ENCODE measurements around the gene CKAP2L. TPM values are rescaled to one million over a fixed set of nuclear protein-coding genes. Genes with fewer than 3 reads are reported as not detected.
A peak's percentile ranks its signal among the peaks of the same experiment; 100 is the strongest.

CKAP2L gene
- total and polyA plus RNA-seq, 4 donors, result 0.19 to 15.9 (median 0.91) TPM; not detected in 1

DNA sequence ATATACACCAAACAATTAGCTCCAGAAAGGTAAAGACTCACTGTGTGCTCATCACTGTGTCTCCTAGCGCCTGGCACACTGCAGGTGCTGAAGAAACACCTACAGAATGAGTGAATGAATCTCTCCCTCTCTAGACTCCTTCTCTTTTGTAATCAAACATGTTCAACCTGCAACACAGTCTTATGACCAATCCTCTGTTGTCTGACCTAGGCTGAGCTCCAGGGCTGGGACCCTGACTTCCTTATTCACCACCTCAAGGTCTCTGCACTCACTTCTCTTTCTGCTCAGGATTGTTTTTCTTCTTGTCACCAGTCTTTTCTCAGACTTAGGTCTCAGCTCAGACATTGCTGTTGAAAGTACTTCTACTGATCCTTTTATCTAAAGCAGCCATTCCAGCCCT is 9.8 kb downstream of the CKAP2L start:
- H3K4me1 ChIP-seq (ENCODE audit: control insufficient read depth in 4 of 4, insufficient read depth in 4 of 4, low read length in 3 of 4), result peaks cover 4 to 37% (median 19%) of the 10 kb centered on the region in 4 donors
- no peaks in the 10 kb centered on the region for H3K9me3 ChIP-seq (ENCODE audit: control insufficient read depth in 4 of 4, low read length in 3 of 4)
- DNase-seq (ENCODE audit: low spot score), result no peak
- 100% methylated on average over 1 of the region's 1 CpG for WGBS
- H3K36me3 ChIP-seq (ENCODE audit: control insufficient read depth in 4 of 4, insufficient read depth in 3 of 4, low read depth in 1 of 4, low read length in 3 of 4), result no peaks in the 10 kb centered on the region
- no peak for TF ChIP-seq YY1 (IDR thresholded peaks at IDR 0.05)
- TF ChIP-seq RXRA (IDR thresholded peaks at IDR 0.05), result no peak
- TF ChIP-seq EGR1 (IDR thresholded peaks at IDR 0.05; ENCODE audit: low read depth in 2 of 2), result no peak
- no peak for TF ChIP-seq NR2F2 (IDR thresholded peaks at IDR 0.05)
- no peak for TF ChIP-seq FOXA2 (IDR thresholded peaks at IDR 0.05)
- no peak for TF ChIP-seq HNF4G (IDR thresholded peaks at IDR 0.05)
- TF ChIP-seq REST (IDR thresholded peaks at IDR 0.05), result no peak
- TF ChIP-seq, protein P1, sequence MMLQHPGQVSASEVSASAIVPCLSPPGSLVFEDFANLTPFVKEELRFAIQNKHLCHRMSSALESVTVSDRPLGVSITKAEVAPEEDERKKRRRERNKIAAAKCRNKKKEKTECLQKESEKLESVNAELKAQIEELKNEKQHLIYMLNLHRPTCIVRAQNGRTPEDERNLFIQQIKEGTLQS (IDR thresholded peaks at IDR 0.05), result no peak
- no peak for TF ChIP-seq RAD21 (IDR thresholded peaks at IDR 0.05)
- no peak for TF ChIP-seq ZBTB33 (IDR thresholded peaks at IDR 0.05)
- no peak for TF ChIP-seq HNF4A (conservative IDR thresholded peaks at IDR 0.05)
- TF ChIP-seq SP1 (IDR thresholded peaks at IDR 0.05), result no peak
- no peak for TF ChIP-seq TAF1 (conservative IDR thresholded peaks at IDR 0.05)
- TF ChIP-seq, protein P2, sequence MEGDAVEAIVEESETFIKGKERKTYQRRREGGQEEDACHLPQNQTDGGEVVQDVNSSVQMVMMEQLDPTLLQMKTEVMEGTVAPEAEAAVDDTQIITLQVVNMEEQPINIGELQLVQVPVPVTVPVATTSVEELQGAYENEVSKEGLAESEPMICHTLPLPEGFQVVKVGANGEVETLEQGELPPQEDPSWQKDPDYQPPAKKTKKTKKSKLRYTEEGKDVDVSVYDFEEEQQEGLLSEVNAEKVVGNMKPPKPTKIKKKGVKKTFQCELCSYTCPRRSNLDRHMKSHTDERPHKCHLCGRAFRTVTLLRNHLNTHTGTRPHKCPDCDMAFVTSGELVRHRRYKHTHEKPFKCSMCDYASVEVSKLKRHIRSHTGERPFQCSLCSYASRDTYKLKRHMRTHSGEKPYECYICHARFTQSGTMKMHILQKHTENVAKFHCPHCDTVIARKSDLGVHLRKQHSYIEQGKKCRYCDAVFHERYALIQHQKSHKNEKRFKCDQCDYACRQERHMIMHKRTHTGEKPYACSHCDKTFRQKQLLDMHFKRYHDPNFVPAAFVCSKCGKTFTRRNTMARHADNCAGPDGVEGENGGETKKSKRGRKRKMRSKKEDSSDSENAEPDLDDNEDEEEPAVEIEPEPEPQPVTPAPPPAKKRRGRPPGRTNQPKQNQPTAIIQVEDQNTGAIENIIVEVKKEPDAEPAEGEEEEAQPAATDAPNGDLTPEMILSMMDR (IDR thresholded peaks at IDR 0.05; ENCODE audit: low read depth, low read length, missing input control), result no peak
- no peak for TF ChIP-seq GABPA (IDR thresholded peaks at IDR 0.05 in 1 of 2, conservative IDR thresholded peaks at IDR 0.05 in 1 of 2)
- TF ChIP-seq JUND (IDR thresholded peaks at IDR 0.05), result no peak
- TF ChIP-seq FOXA1 (IDR thresholded peaks at IDR 0.05), result no peak
- no peaks in the 10 kb centered on the region for H3K27me3 ChIP-seq (ENCODE audit: control insufficient read depth in 4 of 4, insufficient read depth in 4 of 4, low read length in 3 of 4)
- no peak overlapping the region for H3K4me3 ChIP-seq (ENCODE audit: low read depth in 1 of 3, low read length in 3 of 3)
- peak overlapping the region in 1 of 2 donors; percentile 5 for H3K9ac ChIP-seq (ENCODE audit: low read depth in 1 of 2, low read length in 2 of 2)
- H3K27ac ChIP-seq (ENCODE audit: low read depth in 1 of 2, low read length in 2 of 2), result peak overlapping the region in 1 of 2 donors; percentile 7

DNA sequence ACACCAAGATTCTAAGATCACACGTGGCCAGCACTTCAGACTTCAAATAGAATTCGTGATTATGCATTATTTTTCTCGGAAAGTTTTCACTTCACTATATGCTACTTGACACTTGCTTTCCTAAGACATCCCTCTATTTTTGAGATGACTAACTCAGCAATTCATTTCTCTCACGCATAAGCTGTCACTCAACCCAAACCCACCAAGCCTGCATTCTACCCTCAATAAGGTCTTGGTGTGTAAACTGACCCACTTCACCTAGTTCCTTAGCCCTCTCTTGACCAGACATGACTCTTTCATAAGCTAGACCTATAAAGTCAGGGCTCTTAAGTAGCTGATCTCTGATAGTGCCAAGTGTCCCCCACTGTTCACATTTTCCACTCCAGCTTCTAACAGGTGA is 11.7 kb downstream of the CKAP2L start:
- H3K27ac ChIP-seq (ENCODE audit: low read depth in 1 of 2, low read length in 2 of 2), result no peak overlapping the region
- no peak overlapping the region for H3K4me3 ChIP-seq (ENCODE audit: low read depth in 1 of 3, low read length in 3 of 3)
- no peaks in the 10 kb centered on the region for H3K9me3 ChIP-seq (ENCODE audit: control insufficient read depth in 4 of 4, low read length in 3 of 4)
- no peak overlapping the region for H3K9ac ChIP-seq (ENCODE audit: low read depth in 1 of 2, low read length in 2 of 2)
- no peaks in the 10 kb centered on the region for H3K36me3 ChIP-seq (ENCODE audit: control insufficient read depth in 4 of 4, insufficient read depth in 3 of 4, low read depth in 1 of 4, low read length in 3 of 4)
- peaks cover 4 to 35% (median 18%) of the 10 kb centered on the region in 4 donors for H3K4me1 ChIP-seq (ENCODE audit: control insufficient read depth in 4 of 4, insufficient read depth in 4 of 4, low read length in 3 of 4)
- no peaks in the 10 kb centered on the region for H3K27me3 ChIP-seq (ENCODE audit: control insufficient read depth in 4 of 4, insufficient read depth in 4 of 4, low read length in 3 of 4)
- DNase-seq (ENCODE audit: low spot score), result no peak
- WGBS, result 89% methylated on average over 4 of the region's 4 CpGs
- TF ChIP-seq ZBTB33 (IDR thresholded peaks at IDR 0.05), result no peak
- TF ChIP-seq HNF4A (conservative IDR thresholded peaks at IDR 0.05), result no peak
- no peak for TF ChIP-seq GABPA (IDR thresholded peaks at IDR 0.05 in 1 of 2, conservative IDR thresholded peaks at IDR 0.05 in 1 of 2)
- no peak for TF ChIP-seq SP1 (IDR thresholded peaks at IDR 0.05)
- TF ChIP-seq, protein P1 (IDR thresholded peaks at IDR 0.05), result no peak
- no peak for TF ChIP-seq MAX (IDR thresholded peaks at IDR 0.05)
- no peak for TF ChIP-seq YY1 (IDR thresholded peaks at IDR 0.05)
- TF ChIP-seq EGR1 (IDR thresholded peaks at IDR 0.05; ENCODE audit: low read depth in 2 of 2), result no peak
- TF ChIP-seq NR2F2 (IDR thresholded peaks at IDR 0.05), result no peak
- TF ChIP-seq, protein P2 (IDR thresholded peaks at IDR 0.05; ENCODE audit: low read depth, low read length, missing input control), result no peak
- no peak for TF ChIP-seq JUND (IDR thresholded peaks at IDR 0.05)
- no peak for TF ChIP-seq FOXA1 (IDR thresholded peaks at IDR 0.05)

Data from liver (tissue), 9 donors.